CD4-positive, alpha-beta T cell (primary cell): ENCODE data around the gene ETV4. TPM values are rescaled to one million over a fixed set of nuclear protein-coding genes. Genes with fewer than 3 reads are reported as not detected.

Experiments used
- ATAC-seq: fragments of 200-7000 bp; cut with Tn5 transposase; one replicate; pipeline ENCODE4 v1.10.0; 2022; ENCODE audit warnings: mild to moderate bottlenecking; ENCODE audit not compliant: poor library complexity
- CTCF ChIA-PET: fragments of 350-600 bp; sonication (Branson Sonifier 250); formaldehyde crosslinking; loops from one replicate; lab custom pipeline; 2021; ENCODE audit warnings: antibody characterized with exemption, inconsistent platforms; lab: Charles Lee
- POLR2A ChIA-PET: fragments of 350-600 bp; sonication (Branson Sonifier 250); formaldehyde crosslinking; loops from one replicate; lab custom pipeline; 2021; ENCODE audit warnings: antibody characterized with exemption, inconsistent platforms; lab: Charles Lee
- DNase-seq, 14 experiments: peaks; one replicate each; pipeline ENCODE4 v3.0.0-alpha.2; 2013 to 2020; ENCODE audit warnings: mixed read lengths in 2 of 14
- H3K27ac ChIP-seq, 2 donors: one replicate each; pipeline versions ENCODE4 v1.5.1 to v1.7.0; 2013; ENCODE audit warnings: low read length in 2 of 2, low read depth in 1 of 2, mild to moderate bottlenecking in 1 of 2
- H3K27me3 ChIP-seq, 2 experiments: 1 replicate in 1 of 2; 2 replicates in 1 of 2; pipeline versions ENCODE4 v1.6.1 to v1.7.0; 2013; ENCODE audit warnings: low read length in 2 of 2, control low read depth in 1 of 2, mild to moderate bottlenecking in 1 of 2, moderate library complexity in 1 of 2; ENCODE audit not compliant: insufficient read depth in 2 of 2, control insufficient read depth in 1 of 2
- H3K36me3 ChIP-seq: one replicate; pipeline ENCODE4 v1.6.1; 2013; ENCODE audit warnings: low read length, control low read depth; ENCODE audit not compliant: insufficient read depth
- H3K4me1 ChIP-seq: one replicate; pipeline ENCODE4 v1.6.1; 2013; ENCODE audit warnings: low read length, control low read depth; ENCODE audit not compliant: insufficient read depth
- H3K4me3 ChIP-seq: one replicate; pipeline ENCODE4 v1.5.1; 2013; ENCODE audit warnings: mild to moderate bottlenecking, low read length, moderate library complexity
- H3K9me3 ChIP-seq, 2 experiments: 1 replicate in 1 of 2; 2 replicates in 1 of 2; pipeline versions ENCODE4 v1.6.1 to v1.7.0; 2013; ENCODE audit warnings: low read length in 2 of 2, mild to moderate bottlenecking in 2 of 2, control low read depth in 1 of 2, moderate library complexity in 1 of 2; ENCODE audit not compliant: control insufficient read depth in 1 of 2, insufficient read depth in 1 of 2
- H3K27ac Mint-ChIP-seq: one replicate; pipeline ENCODE4 v1.8.0; 2020; ENCODE audit warnings: mixed read lengths
- H3K27me3 Mint-ChIP-seq: one replicate; pipeline ENCODE4 v1.8.0; 2021; ENCODE audit warnings: mixed read lengths
- H3K36me3 Mint-ChIP-seq: one replicate; pipeline ENCODE4 v1.8.0; 2021; ENCODE audit warnings: low read depth, mixed read lengths
- H3K4me1 Mint-ChIP-seq: one replicate; pipeline ENCODE4 v1.8.0; 2021; ENCODE audit warnings: low read depth, mixed read lengths
- H3K4me3 Mint-ChIP-seq: one replicate; pipeline ENCODE4 v1.8.0; 2020; ENCODE audit warnings: mild to moderate bottlenecking, mixed read lengths
- H3K9me3 Mint-ChIP-seq: one replicate; pipeline ENCODE4 v1.8.0; 2020; ENCODE audit warnings: mixed read lengths
- intact Hi-C, 2 experiments: fragments of 100-400 bp; cut with DNase I in 1 of 2; cut with micrococcal nuclease in 1 of 2; formaldehyde crosslinking; loops; one replicate each; pipeline versions ENCODE4 v1.15.1 to v1.9.0; 2023 to 2025; cut with DNase I, micrococcal nuclease
- total RNA-seq, 174 experiments: library from RNA in 2 of 174; stranded (reverse) in 2 of 174; gene quantifications; one replicate each; pipeline ENCODE4 v1.2.3 and lab custom pipeline; 2021 to 2026
- TF ChIP-seq, protein P1 (sequence below): fragments of 200-600 bp; IDR thresholded peaks from one replicate; pipeline ENCODE4 v1.8.0; 2022; ENCODE audit warnings: antibody characterized with exemption, mild to moderate bottlenecking

The ETV4 gene
- total RNA-seq, 2 experiments from 2014 or later: not detected

DNA sequence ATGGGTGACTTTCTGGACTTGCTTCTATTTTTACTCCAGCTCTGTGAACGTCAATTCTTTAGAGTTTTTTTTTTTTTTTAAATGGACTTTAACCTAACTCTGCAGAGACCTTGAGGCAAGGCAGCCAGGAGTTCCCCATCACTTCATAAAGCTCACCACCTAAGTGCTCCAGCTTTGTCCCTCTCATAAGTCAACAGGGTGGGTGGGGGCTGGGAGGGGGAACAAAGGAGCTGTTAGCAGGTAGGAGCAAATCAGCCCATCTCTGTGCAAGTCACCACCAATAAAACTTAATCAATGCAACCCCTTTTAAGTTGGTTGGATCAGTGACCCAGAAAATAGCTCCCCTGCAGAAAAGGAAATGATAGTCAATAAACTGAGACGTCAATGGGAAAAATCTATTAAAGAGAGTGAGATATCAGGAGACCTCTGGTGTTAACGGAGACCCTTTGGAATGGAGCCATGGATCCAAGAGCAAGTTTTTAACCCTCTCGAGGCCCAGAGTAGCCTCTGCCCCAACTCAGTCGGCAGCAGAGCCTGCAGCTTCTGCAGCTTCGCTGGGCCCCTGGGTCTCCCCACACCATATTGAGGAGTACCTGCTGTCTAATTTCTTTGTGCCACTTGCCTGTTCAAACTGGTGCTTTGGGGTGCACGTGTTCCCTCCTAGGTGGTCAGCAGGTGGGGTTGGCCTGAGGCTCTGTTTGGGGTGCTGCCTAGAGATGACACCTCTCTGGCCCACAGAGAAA lies 27.6 kb upstream of the ETV4 start:
- no peaks in the 10 kb centered on the region for H3K36me3 ChIP-seq

DNA sequence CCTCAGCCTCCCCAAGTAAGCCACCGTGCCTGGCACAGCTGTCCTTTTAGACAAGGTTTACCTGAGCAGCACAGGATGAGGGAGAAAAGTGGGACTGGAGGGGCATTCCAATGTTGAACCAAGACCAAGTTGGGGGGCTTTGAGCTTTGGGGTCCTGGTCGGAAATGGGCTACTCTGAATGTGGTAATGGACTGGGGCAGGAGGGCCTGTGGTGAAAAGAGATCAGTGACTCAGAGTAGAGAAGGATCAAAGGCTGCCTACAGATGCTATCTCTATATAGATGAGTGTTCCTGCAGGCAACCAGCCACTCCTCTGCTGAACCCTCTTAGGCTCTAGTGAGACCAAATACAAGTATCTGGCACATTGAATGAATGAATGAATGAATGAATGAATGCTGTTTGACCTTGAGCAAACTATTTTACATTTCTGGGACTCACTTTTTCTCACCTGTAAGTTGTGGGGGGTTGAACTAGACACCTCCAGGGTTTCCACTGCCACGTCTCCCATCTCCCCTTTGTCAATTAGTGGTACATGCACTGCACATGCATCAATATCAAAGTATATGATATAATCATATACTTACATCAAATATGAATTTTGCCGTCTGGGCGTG lies 26.3 kb upstream of the ETV4 start:
- H3K4me3 ChIP-seq: no peak overlapping the region
- intact Hi-C loops: no loop called here
- H3K27ac Mint-ChIP-seq: no peak overlapping the region
- TF ChIP-seq, protein P1, sequence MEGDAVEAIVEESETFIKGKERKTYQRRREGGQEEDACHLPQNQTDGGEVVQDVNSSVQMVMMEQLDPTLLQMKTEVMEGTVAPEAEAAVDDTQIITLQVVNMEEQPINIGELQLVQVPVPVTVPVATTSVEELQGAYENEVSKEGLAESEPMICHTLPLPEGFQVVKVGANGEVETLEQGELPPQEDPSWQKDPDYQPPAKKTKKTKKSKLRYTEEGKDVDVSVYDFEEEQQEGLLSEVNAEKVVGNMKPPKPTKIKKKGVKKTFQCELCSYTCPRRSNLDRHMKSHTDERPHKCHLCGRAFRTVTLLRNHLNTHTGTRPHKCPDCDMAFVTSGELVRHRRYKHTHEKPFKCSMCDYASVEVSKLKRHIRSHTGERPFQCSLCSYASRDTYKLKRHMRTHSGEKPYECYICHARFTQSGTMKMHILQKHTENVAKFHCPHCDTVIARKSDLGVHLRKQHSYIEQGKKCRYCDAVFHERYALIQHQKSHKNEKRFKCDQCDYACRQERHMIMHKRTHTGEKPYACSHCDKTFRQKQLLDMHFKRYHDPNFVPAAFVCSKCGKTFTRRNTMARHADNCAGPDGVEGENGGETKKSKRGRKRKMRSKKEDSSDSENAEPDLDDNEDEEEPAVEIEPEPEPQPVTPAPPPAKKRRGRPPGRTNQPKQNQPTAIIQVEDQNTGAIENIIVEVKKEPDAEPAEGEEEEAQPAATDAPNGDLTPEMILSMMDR: no peak
- H3K36me3 Mint-ChIP-seq: no peaks in the 10 kb centered on the region
- ChIA-PET POLR2A (no interaction called here), CTCF (interaction anchor here (6.9 kb wide), 1 partner anchor 101 kb away, joined by 57 read pairs; no protein-coding TSS in a partner anchor)
- no peaks in the 10 kb centered on the region for H3K9me3 Mint-ChIP-seq
- H3K36me3 ChIP-seq: no peaks in the 10 kb centered on the region
- ATAC-seq (no peak), DNase-seq (no peak)
- H3K4me1 ChIP-seq: no peaks in the 10 kb centered on the region
- no peak overlapping the region for H3K4me3 Mint-ChIP-seq
- no peak overlapping the region for H3K27ac ChIP-seq
- no peaks in the 10 kb centered on the region for H3K9me3 ChIP-seq
- H3K4me1 Mint-ChIP-seq: no peaks in the 10 kb centered on the region
- no peaks in the 10 kb centered on the region for H3K27me3 Mint-ChIP-seq
- H3K27me3 ChIP-seq: peaks cover 0 to 4% of the 10 kb centered on the region in 2 experiments

More for the DNA sequence above, 27.6 kb upstream of the ETV4 start:
- Mint-ChIP-seq H3K4me1 (peaks cover 5% of the 10 kb centered on the region), H3K4me3 (no peak overlapping the region), H3K9me3 (no peaks in the 10 kb centered on the region), H3K27ac (no peak overlapping the region), H3K36me3 (no peaks in the 10 kb centered on the region), H3K27me3 (no peaks in the 10 kb centered on the region)
- intact Hi-C loops: no loop called here
- ChIA-PET POLR2A (no interaction called here), CTCF (interaction anchor here (6.9 kb wide), 1 partner anchor 99 kb away, joined by 57 read pairs; no protein-coding TSS in a partner anchor)
- Histone ChIP-seq H3K4me1 (peaks cover 10% of the 10 kb centered on the region), H3K27me3 (peaks cover 0 to 4% of the 10 kb centered on the region in 2 experiments), H3K27ac (no peak overlapping the region), H3K9me3 (no peaks in the 10 kb centered on the region), H3K4me3 (no peak overlapping the region)
- DNase-seq: no peak
- TF ChIP-seq, protein P1: no peak
- no peak for ATAC-seq

DNA sequence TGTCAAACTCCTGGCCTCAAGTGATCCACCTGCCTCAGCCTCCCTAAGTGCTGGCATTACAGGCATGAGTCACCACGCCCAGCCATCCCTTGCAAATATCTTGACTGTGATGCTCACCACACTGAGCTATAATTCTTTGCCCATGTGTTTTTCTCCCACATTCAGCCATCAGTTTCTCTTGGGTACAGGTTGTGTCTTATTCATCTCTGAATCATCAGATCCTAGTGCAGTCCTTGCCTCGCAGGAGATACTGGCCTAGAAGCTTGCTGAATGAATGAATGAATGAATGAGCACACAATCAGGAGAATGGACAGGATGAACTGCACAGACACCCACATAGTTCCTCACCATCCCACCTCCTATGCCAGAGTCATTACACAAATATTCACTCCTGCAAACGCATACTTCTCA lies 24.4 kb upstream of the ETV4 start:
- ChIA-PET POLR2A (no interaction called here), CTCF (interaction anchor here (0.6 to 1.5 kb wide), 2 partner anchors 103 to 175 kb away, joined by 3 to 5 read pairs; no protein-coding TSS in a partner anchor)
- Histone ChIP-seq H3K27me3 (peaks cover 0 to under 1% of the 10 kb centered on the region in 2 experiments), H3K9me3 (no peaks in the 10 kb centered on the region), H3K4me3 (no peak overlapping the region), H3K27ac (no peak overlapping the region), H3K36me3 (no peaks in the 10 kb centered on the region), H3K4me1 (no peaks in the 10 kb centered on the region)
- Mint-ChIP-seq H3K27ac (no peak overlapping the region), H3K4me1 (no peaks in the 10 kb centered on the region), H3K27me3 (no peaks in the 10 kb centered on the region), H3K9me3 (no peaks in the 10 kb centered on the region), H3K4me3 (no peak overlapping the region), H3K36me3 (no peaks in the 10 kb centered on the region)
- no peak for ATAC-seq
- DNase-seq: no peak
- intact Hi-C loops: no loop called here
- TF ChIP-seq, protein P1: no peak
